Stomach (tissue), 9 donors: ENCODE results near the gene MCRS1. TPM values are rescaled to one million over a fixed set of nuclear protein-coding genes. Genes with fewer than 3 reads are reported as not detected.
A peak's percentile ranks its signal among the peaks of the same experiment; 100 is the strongest.

Source experiments
- DNase-seq, 2 donors: peaks; one replicate each; pipeline versions ENCODE4 v3.0.0 to v3.0.0-alpha.2; 2013 to 2019
- H3K27ac ChIP-seq, 5 donors: fragments of 200-600 bp in 4 of 5; sonication (generic) in 4 of 5; one replicate each; pipeline ENCODE4 v1.5.1; 2013 to 2019; ENCODE audit warnings: mild to moderate bottlenecking in 1 of 5, moderate library complexity in 1 of 5
- H3K27me3 ChIP-seq, 3 donors: fragments of 200-600 bp; sonication (generic); one replicate each; pipeline ENCODE4 v1.5.1; 2017 to 2019; ENCODE audit warnings: mixed run types in 1 of 3
- H3K36me3 ChIP-seq, 4 donors: fragments of 200-600 bp; sonication (generic); 1 replicate in 3 of 4; 2 replicates in 1 of 4; pipeline ENCODE4 v1.5.1; 2016 to 2019
- H3K4me1 ChIP-seq, 4 donors: fragments of 200-600 bp; sonication (generic); one replicate each; pipeline ENCODE4 v1.5.1; 2016 to 2019
- H3K4me3 ChIP-seq, 4 donors: fragments of 200-600 bp; sonication (generic) in 3 of 4; one replicate each; pipeline ENCODE4 v1.5.1; 2016 to 2019; ENCODE audit warnings: mild to moderate bottlenecking in 1 of 4
- H3K9me3 ChIP-seq, 4 donors: fragments of 200-600 bp; sonication (generic); one replicate each; pipeline ENCODE4 v1.5.1; 2016 to 2019
- CTCF ChIP-seq, 7 experiments: fragments of 450-650 bp in 4 of 7; fragments of 200-600 bp in 3 of 7; sonication (generic) in 3 of 7; IDR thresholded peaks; one replicate each; pipeline ENCODE4 v1.5.1; 2016 to 2019; ENCODE audit warnings: antibody characterized with exemption in 7 of 7, control low read depth in 2 of 7, mild to moderate bottlenecking in 1 of 7
- EP300 ChIP-seq: sonication (generic); formaldehyde crosslinking; IDR thresholded peaks from one replicate; pipeline ENCODE4 v1.6.1; 2017; ENCODE audit warnings: antibody characterized with exemption
- POLR2A ChIP-seq, 4 donors: fragments of 450-650 bp; IDR thresholded peaks; one replicate each; pipeline ENCODE4 v1.6.1; 2016; ENCODE audit warnings: antibody characterized with exemption in 4 of 4, control low read depth in 2 of 4, mild to moderate bottlenecking in 1 of 4, moderate library complexity in 1 of 4
- POLR2AphosphoS5 ChIP-seq, 3 donors: sonication (generic); formaldehyde crosslinking; IDR thresholded peaks; one replicate each; pipeline ENCODE4 v1.6.1; 2016; ENCODE audit warnings: antibody characterized with exemption in 3 of 3
- WGBS, 5 donors: extraction: QIAGEN DNeasy Blood & Tissue Kit in 3 of 5; methylation state at CpG; one replicate each; pipeline versions ENCODE4 v1.1.5 to v1.1.7; 2013 to 2018; 5-methylcytosine and 5-hydroxymethylcytosine counted together
- intact Hi-C: fragments of 100-400 bp; cut with DNase I; formaldehyde crosslinking; loops from one replicate; pipeline ENCODE4 v1.15.1; 2023; ENCODE audit warnings: low total_unique reads
- polyA plus RNA-seq, 3 donors: library from polyadenylated mRNA; stranded (reverse); fragments of 200-250 nt; gene quantifications; one replicate each; pipeline ENCODE4 v1.2.3, GENCODE V29; 2013
- total RNA-seq, 5 donors: library from RNA; depleted of rRNA; stranded (reverse); fragments of >200 nt; gene quantifications; one replicate each; pipeline versions ENCODE4 v1.1.0 to v1.2.3, GENCODE V29; 2014 to 2016
- donor health status: healthy with polysubstance abuse.
- donor health status: Bipolar disorder and iron deficiency.
- donor health status: healthy.

MCRS1 gene
- total and polyA plus RNA-seq, 8 donors: 16.5 to 322 (median 48.5) TPM

GRCh38 chr12:49582201-49582600 lies 14.3 kb upstream of the MCRS1 start:
- no peak overlapping the region for H3K4me3 ChIP-seq
- intact Hi-C loops: no loop called here
- H3K27ac ChIP-seq: no peak overlapping the region
- no peak for TF ChIP-seq EP300
- TF ChIP-seq POLR2AphosphoS5 (IDR thresholded peaks at IDR 0.05): no peak
- TF ChIP-seq POLR2A (IDR thresholded peaks at IDR 0.05): no peak
- TF ChIP-seq CTCF (IDR thresholded peaks at IDR 0.05): no peak
- H3K36me3 ChIP-seq: peaks cover 0 to 19% (median 9%) of the 10 kb centered on the region in 4 donors
- no peak for DNase-seq
- no peaks in the 10 kb centered on the region for H3K27me3 ChIP-seq
- peaks cover 8 to 37% (median 21%) of the 10 kb centered on the region in 4 donors for H3K4me1 ChIP-seq
- WGBS, 5 donors: 68 to 92% (median 86%) methylated on average over 1 of the region's 1 CpG
- no peaks in the 10 kb centered on the region for H3K9me3 ChIP-seq

- H3K36me3 ChIP-seq: peaks cover 0 to 12% (median 6%) of the 10 kb centered on the region in 4 donors
- peak; percentile 78 to 91 for DNase-seq
- peaks cover 8 to 37% (median 21%) of the 10 kb centered on the region in 4 donors for H3K4me1 ChIP-seq
- no peak overlapping the region for H3K27ac ChIP-seq
- no peaks in the 10 kb centered on the region for H3K9me3 ChIP-seq
- intact Hi-C loops: no loop called here
- no peaks in the 10 kb centered on the region for H3K27me3 ChIP-seq
- no peak overlapping the region for H3K4me3 ChIP-seq
- TF ChIP-seq POLR2A (IDR thresholded peaks at IDR 0.05) (no peak), CTCF (IDR thresholded peaks at IDR 0.05) (peak in 5 of 7 experiments; percentile 57 to 81 (median 69)), POLR2AphosphoS5 (IDR thresholded peaks at IDR 0.05) (no peak), EP300 (no peak)
- WGBS, 5 donors: 20 to 35% (median 25%) methylated on average over 8 of the region's 8 CpGs
These were observed 12.9 kb upstream of the MCRS1 start for GRCh38 chr12:49580572-49581535.

GRCh38 chr12:49578471-49579112 lies 10.7 kb upstream of the MCRS1 start:
- WGBS, 5 donors: 80 to 90% (median 87%) methylated on average over 12 to 13 of the region's 13 CpGs
- intact Hi-C loops: no loop called here
- H3K36me3 ChIP-seq: peaks cover 0 to 29% (median 13%) of the 10 kb centered on the region in 4 donors
- no peaks in the 10 kb centered on the region for H3K9me3 ChIP-seq
- no peak for DNase-seq
- H3K4me1 ChIP-seq: peaks cover 8 to 27% (median 18%) of the 10 kb centered on the region in 4 donors
- H3K27ac ChIP-seq: no peak overlapping the region
- no peak for TF ChIP-seq POLR2A (IDR thresholded peaks at IDR 0.05)
- no peak for TF ChIP-seq CTCF (IDR thresholded peaks at IDR 0.05)
- no peak for TF ChIP-seq EP300
- TF ChIP-seq POLR2AphosphoS5 (IDR thresholded peaks at IDR 0.05): no peak
- H3K4me3 ChIP-seq: no peak overlapping the region
- no peaks in the 10 kb centered on the region for H3K27me3 ChIP-seq

- TF ChIP-seq CTCF (IDR thresholded peaks at IDR 0.05) (no peak), EP300 (no peak), POLR2A (IDR thresholded peaks at IDR 0.05) (no peak)
- no peaks in the 10 kb centered on the region for H3K27me3 ChIP-seq
- WGBS, 5 donors: 70 to 81% (median 73%) methylated on average over 9 of the region's 9 CpGs
- H3K27ac ChIP-seq: no peak overlapping the region
- H3K9me3 ChIP-seq: no peaks in the 10 kb centered on the region
- intact Hi-C loops: no loop called here
- peaks cover 1 to 18% (median 13%) of the 10 kb centered on the region in 4 donors for H3K4me1 ChIP-seq
- no peak overlapping the region for H3K4me3 ChIP-seq
- H3K36me3 ChIP-seq: peaks cover 0 to 29% (median 15%) of the 10 kb centered on the region in 4 donors
- DNase-seq: no peak
These were observed 9.8 kb upstream of the MCRS1 start for GRCh38 chr12:49577589-49578315.
